Parathyroid adenoma (tissue), 2 donors: ENCODE data around the gene GALNT8.

Experiments
- H2AFZ ChIP-seq: fragments of 300-600 bp; sonication (generic); one replicate; pipeline ENCODE4 v1.7.0; 2017; ENCODE audit warnings: antibody characterized with exemption, mild to moderate bottlenecking
- H3K27ac ChIP-seq: fragments of 300-600 bp; sonication (generic); one replicate; pipeline ENCODE4 v1.7.0; 2017
- H3K27me3 ChIP-seq: fragments of 300-600 bp; sonication (generic); one replicate; pipeline ENCODE4 v1.7.0; 2017; ENCODE audit warnings: low read length; ENCODE audit not compliant: control insufficient read depth, insufficient read depth
- H3K36me3 ChIP-seq: fragments of 300-600 bp; sonication (generic); one replicate; pipeline ENCODE4 v1.7.0; 2017; ENCODE audit warnings: low read length; ENCODE audit not compliant: control insufficient read depth, insufficient read depth
- H3K4me1 ChIP-seq: fragments of 300-600 bp; sonication (generic); one replicate; pipeline ENCODE4 v1.7.0; 2017; ENCODE audit warnings: control low read depth
- H3K4me2 ChIP-seq: fragments of 300-600 bp; sonication (generic); one replicate; pipeline ENCODE4 v1.7.0; 2017; ENCODE audit warnings: low read length
- H3K4me3 ChIP-seq: fragments of 300-600 bp; sonication (generic); one replicate; pipeline ENCODE4 v1.7.0; 2017; ENCODE audit warnings: low read depth, low read length
- H3K79me2 ChIP-seq: fragments of 300-600 bp; sonication (generic); one replicate; pipeline ENCODE4 v1.7.0; 2017; ENCODE audit warnings: control low read depth
- H3K9ac ChIP-seq: fragments of 300-600 bp; sonication (generic); one replicate; pipeline ENCODE4 v1.7.0; 2017; ENCODE audit warnings: mild to moderate bottlenecking
- H3K9me3 ChIP-seq: fragments of 300-600 bp; sonication (generic); one replicate; pipeline ENCODE4 v1.7.0; 2017; ENCODE audit warnings: low read length; ENCODE audit not compliant: control insufficient read depth
- CTCF ChIP-seq: fragments of 300-600 bp; sonication (generic); IDR thresholded peaks from one replicate; pipeline ENCODE4 v1.7.0; 2017; ENCODE audit warnings: antibody characterized with exemption, mild to moderate bottlenecking
- donor health status: primary hyperparathyroidism.

Gene GALNT8

GRCh38 chr12:4816744-4817525 is 96.7 kb downstream of the GALNT8 start:
- no peak for TF ChIP-seq CTCF
- H3K4me3 ChIP-seq = no peak overlapping the region
- no peak overlapping the region for H3K27ac ChIP-seq
- H2AFZ ChIP-seq = no peak overlapping the region
- no peak overlapping the region for H3K4me2 ChIP-seq
- no peaks in the 10 kb centered on the region for H3K79me2 ChIP-seq
- no peaks in the 10 kb centered on the region for H3K27me3 ChIP-seq
- no peak overlapping the region for H3K9ac ChIP-seq
- no peaks in the 10 kb centered on the region for H3K9me3 ChIP-seq
- H3K4me1 ChIP-seq = no peaks in the 10 kb centered on the region
- no peaks in the 10 kb centered on the region for H3K36me3 ChIP-seq

GRCh38 chr12:4817880-4818279 is 97.7 kb downstream of the GALNT8 start:
- H3K27me3 ChIP-seq = no peaks in the 10 kb centered on the region
- H3K27ac ChIP-seq = no peak overlapping the region

GRCh38 chr12:4819654-4820053 is 99.5 kb downstream of the GALNT8 start:
- no peaks in the 10 kb centered on the region for H3K36me3 ChIP-seq
- no peak overlapping the region for H2AFZ ChIP-seq
- no peaks in the 10 kb centered on the region for H3K9me3 ChIP-seq
- no peak overlapping the region for H3K9ac ChIP-seq
- H3K4me3 ChIP-seq = no peak overlapping the region
- H3K4me1 ChIP-seq = no peaks in the 10 kb centered on the region
- TF ChIP-seq CTCF = no peak
- H3K27ac ChIP-seq = no peak overlapping the region
- H3K27me3 ChIP-seq = no peaks in the 10 kb centered on the region
- no peaks in the 10 kb centered on the region for H3K79me2 ChIP-seq
- H3K4me2 ChIP-seq = no peak overlapping the region

More at GRCh38 chr12:4817880-4818279, 97.7 kb downstream of the GALNT8 start:
- no peak overlapping the region for H3K4me3 ChIP-seq
- H3K9ac ChIP-seq = no peak overlapping the region
- no peak for TF ChIP-seq CTCF
- no peaks in the 10 kb centered on the region for H3K79me2 ChIP-seq
- no peaks in the 10 kb centered on the region for H3K36me3 ChIP-seq
- H2AFZ ChIP-seq = no peak overlapping the region
- no peak overlapping the region for H3K4me2 ChIP-seq
- no peaks in the 10 kb centered on the region for H3K9me3 ChIP-seq
- H3K4me1 ChIP-seq = no peaks in the 10 kb centered on the region

- Histone ChIP-seq H3K9ac (no peak overlapping the region), H3K36me3 (no peaks in the 10 kb centered on the region), H3K4me3 (no peak overlapping the region), H3K4me2 (no peak overlapping the region), H3K27ac (no peak overlapping the region), H3K4me1 (no peaks in the 10 kb centered on the region), H3K79me2 (no peaks in the 10 kb centered on the region), H3K9me3 (no peaks in the 10 kb centered on the region), H2AFZ (no peak overlapping the region), H3K27me3 (no peaks in the 10 kb centered on the region)
- no peak for TF ChIP-seq CTCF
Observed at GRCh38 chr12:4820971-4821370, 100.8 kb downstream of the GALNT8 start.
